Measurements from ENCODE around the gene MASTL.

The MASTL gene

GRCh38 chr10:27225642-27226257 lies 70.6 kb downstream of the MASTL start:
- DNase-seq (ENCODE audit: low spot score) = no peak

GRCh38 chr10:27230022-27230421 lies 74.9 kb downstream of the MASTL start:
- DNase-seq (ENCODE audit: low spot score) = no peak

DNA sequence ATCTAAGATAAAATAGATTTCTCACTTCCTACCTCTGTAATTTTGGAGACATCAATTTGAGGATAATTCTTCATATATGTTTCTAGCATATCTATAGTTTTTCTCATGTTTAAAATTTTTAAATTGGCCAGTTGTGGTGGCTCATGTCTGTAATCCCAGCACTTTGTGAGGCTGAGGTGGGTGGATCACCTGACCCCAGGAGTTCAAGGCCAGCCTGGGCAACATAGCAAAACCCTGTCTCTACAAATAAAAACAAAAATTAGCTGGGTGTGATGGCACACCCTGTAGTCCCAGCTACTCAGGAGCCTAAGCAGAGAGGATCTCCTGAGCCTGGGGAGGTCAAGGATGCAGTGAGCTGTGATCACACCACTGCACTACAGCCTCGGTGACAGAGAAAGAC lies 80.6 kb downstream of the MASTL start:
- DNase-seq (ENCODE audit: low spot score) = no peak

All from cerebellar cortex (tissue), 1 donor.